Measurements from ENCODE around the gene PRUNE2. TPM values are rescaled to one million over a fixed set of nuclear protein-coding genes. Genes with fewer than 3 reads are reported as not detected.

Gene PRUNE2
- total RNA-seq, 2 donors from 2014 or later, result 12.1 to 90.0 TPM

GRCh38 chr9:76725885-76726284, 180.0 kb downstream of the PRUNE2 start:
- Histone ChIP-seq H3K36me3 (no peaks in the 10 kb centered on the region), H3K27me3 (no peaks in the 10 kb centered on the region), H3K4me1 (no peaks in the 10 kb centered on the region), H3K9me3 (no peaks in the 10 kb centered on the region), H3K9ac (ENCODE audit: low read depth in 2 of 2, low read length in 2 of 2) (no peak overlapping the region), H3K27ac (no peak overlapping the region), H3K4me3 (no peak overlapping the region)
- DNase-seq, result no peak
- TF ChIP-seq, protein P1, sequence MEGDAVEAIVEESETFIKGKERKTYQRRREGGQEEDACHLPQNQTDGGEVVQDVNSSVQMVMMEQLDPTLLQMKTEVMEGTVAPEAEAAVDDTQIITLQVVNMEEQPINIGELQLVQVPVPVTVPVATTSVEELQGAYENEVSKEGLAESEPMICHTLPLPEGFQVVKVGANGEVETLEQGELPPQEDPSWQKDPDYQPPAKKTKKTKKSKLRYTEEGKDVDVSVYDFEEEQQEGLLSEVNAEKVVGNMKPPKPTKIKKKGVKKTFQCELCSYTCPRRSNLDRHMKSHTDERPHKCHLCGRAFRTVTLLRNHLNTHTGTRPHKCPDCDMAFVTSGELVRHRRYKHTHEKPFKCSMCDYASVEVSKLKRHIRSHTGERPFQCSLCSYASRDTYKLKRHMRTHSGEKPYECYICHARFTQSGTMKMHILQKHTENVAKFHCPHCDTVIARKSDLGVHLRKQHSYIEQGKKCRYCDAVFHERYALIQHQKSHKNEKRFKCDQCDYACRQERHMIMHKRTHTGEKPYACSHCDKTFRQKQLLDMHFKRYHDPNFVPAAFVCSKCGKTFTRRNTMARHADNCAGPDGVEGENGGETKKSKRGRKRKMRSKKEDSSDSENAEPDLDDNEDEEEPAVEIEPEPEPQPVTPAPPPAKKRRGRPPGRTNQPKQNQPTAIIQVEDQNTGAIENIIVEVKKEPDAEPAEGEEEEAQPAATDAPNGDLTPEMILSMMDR (IDR thresholded peaks at IDR 0.05), result no peak
- intact Hi-C loops (cut with DNase I), result no loop called here

- TF ChIP-seq, protein P1 (IDR thresholded peaks at IDR 0.05), result no peak
- Histone ChIP-seq H3K4me1 (no peaks in the 10 kb centered on the region), H3K36me3 (no peaks in the 10 kb centered on the region), H3K27me3 (no peaks in the 10 kb centered on the region), H3K4me3 (no peak overlapping the region), H3K9me3 (no peaks in the 10 kb centered on the region), H3K27ac (no peak overlapping the region), H3K9ac (ENCODE audit: low read depth in 2 of 2, low read length in 2 of 2) (no peak overlapping the region)
- intact Hi-C loops (cut with DNase I), result no loop called here
- DNase-seq, result no peak
These were observed 180.8 kb downstream of the PRUNE2 start for GRCh38 chr9:76725011-76725546.

- Histone ChIP-seq H3K4me3 (no peak overlapping the region), H3K9ac (ENCODE audit: low read depth in 2 of 2, low read length in 2 of 2) (no peak overlapping the region), H3K9me3 (no peaks in the 10 kb centered on the region), H3K36me3 (no peaks in the 10 kb centered on the region), H3K4me1 (no peaks in the 10 kb centered on the region), H3K27ac (no peak overlapping the region), H3K27me3 (no peaks in the 10 kb centered on the region)
- TF ChIP-seq, protein P1 (IDR thresholded peaks at IDR 0.05), result no peak
- no peak for DNase-seq
- intact Hi-C loops (cut with DNase I), result no loop called here
These were observed 185.7 kb downstream of the PRUNE2 start for GRCh38 chr9:76720245-76720644.

- TF ChIP-seq, protein P1 (IDR thresholded peaks at IDR 0.05), result no peak
- Histone ChIP-seq H3K27me3 (no peaks in the 10 kb centered on the region), H3K4me3 (no peak overlapping the region), H3K36me3 (no peaks in the 10 kb centered on the region), H3K27ac (no peak overlapping the region), H3K4me1 (no peaks in the 10 kb centered on the region), H3K9ac (ENCODE audit: low read depth in 2 of 2, low read length in 2 of 2) (no peak overlapping the region), H3K9me3 (no peaks in the 10 kb centered on the region)
- DNase-seq, result no peak
- intact Hi-C loops (cut with DNase I), result no loop called here
These were observed 187.7 kb downstream of the PRUNE2 start for GRCh38 chr9:76718166-76718565.

DNA sequence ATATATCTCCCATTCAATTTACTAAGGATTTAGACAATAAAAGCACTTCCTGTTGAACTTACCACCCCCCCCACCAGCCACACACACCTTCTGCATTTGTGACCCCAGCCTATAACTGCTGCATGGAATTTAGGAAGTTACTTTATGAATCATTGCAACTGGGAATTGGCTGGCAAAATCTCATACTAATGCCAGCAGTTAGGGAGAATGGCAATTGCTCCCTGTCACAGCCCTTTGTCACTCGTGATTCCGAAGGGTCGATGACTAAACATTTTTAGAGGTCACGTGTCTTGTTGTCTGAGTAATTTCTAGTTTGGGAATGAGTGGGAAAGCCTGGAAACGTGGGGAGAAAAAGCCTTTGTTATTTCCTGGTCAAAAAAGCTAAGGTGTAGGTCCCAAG, 188.3 kb downstream of the PRUNE2 start:
- Histone ChIP-seq H3K36me3 (no peaks in the 10 kb centered on the region), H3K27ac (no peak overlapping the region), H3K4me1 (no peaks in the 10 kb centered on the region), H3K4me3 (no peak overlapping the region), H3K9me3 (no peaks in the 10 kb centered on the region), H3K9ac (ENCODE audit: low read depth in 2 of 2, low read length in 2 of 2) (no peak overlapping the region), H3K27me3 (no peaks in the 10 kb centered on the region)
- DNase-seq, result no peak
- TF ChIP-seq, protein P1 (IDR thresholded peaks at IDR 0.05), result no peak
- intact Hi-C loops (cut with DNase I), result no loop called here
